B cell (primary cell): ENCODE measurements around the gene RETREG2.

Source experiments
- EZH2 ChIP-seq: IDR thresholded peaks from 2 replicates; pipeline ENCODE4 v1.6.1; 2012; ENCODE audit warnings: borderline replicate concordance, low read depth, mild to moderate bottlenecking, moderate library complexity, low read length; ENCODE audit not compliant: insufficient read depth, poor library complexity, severe bottlenecking
- TF ChIP-seq, protein P1 (sequence below): fragments of 200-600 bp; IDR thresholded peaks from one replicate; pipeline ENCODE4 v1.8.0; 2022; ENCODE audit warnings: antibody characterized with exemption, mild to moderate bottlenecking

DNA sequence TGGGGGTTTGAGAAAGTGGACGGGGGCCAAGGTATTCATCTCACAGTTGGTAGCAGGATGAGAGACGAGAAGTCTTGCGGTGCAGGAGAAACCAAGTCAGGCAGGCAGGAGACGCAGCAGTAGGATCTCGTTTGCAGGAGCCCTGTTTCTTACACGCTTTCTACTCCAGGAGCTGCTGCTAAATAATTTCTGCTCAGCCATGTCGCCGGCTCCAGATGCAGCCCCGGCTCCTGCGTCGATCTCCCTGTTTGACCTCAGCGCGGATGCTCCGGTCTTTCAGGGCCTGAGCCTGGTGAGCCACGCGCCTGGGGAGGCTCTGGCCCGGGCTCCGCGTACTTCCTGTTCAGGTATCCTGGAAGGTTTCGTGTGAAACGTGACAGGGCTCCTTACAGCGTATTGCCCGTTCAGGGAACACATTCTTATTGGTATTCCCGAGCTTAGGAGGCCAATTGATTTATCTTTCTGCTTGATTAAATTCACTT, 52.0 kb downstream of the RETREG2 start:
- no peak for TF ChIP-seq EZH2
- TF ChIP-seq, protein P1, sequence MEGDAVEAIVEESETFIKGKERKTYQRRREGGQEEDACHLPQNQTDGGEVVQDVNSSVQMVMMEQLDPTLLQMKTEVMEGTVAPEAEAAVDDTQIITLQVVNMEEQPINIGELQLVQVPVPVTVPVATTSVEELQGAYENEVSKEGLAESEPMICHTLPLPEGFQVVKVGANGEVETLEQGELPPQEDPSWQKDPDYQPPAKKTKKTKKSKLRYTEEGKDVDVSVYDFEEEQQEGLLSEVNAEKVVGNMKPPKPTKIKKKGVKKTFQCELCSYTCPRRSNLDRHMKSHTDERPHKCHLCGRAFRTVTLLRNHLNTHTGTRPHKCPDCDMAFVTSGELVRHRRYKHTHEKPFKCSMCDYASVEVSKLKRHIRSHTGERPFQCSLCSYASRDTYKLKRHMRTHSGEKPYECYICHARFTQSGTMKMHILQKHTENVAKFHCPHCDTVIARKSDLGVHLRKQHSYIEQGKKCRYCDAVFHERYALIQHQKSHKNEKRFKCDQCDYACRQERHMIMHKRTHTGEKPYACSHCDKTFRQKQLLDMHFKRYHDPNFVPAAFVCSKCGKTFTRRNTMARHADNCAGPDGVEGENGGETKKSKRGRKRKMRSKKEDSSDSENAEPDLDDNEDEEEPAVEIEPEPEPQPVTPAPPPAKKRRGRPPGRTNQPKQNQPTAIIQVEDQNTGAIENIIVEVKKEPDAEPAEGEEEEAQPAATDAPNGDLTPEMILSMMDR: no peak
